GM21390 (cell line): Measurements from ENCODE around the gene RALGPS1.

Experiments used
- ATAC-seq: cut with Tn5 transposase; IDR thresholded peaks from one replicate; pipeline ENCODE4 v1.9.1; 2021; ENCODE audit not compliant: unreplicated experiment

RALGPS1 gene

GRCh38 chr9:127050152-127050551 is 135.6 kb downstream of the RALGPS1 start:
- ATAC-seq: no peak

- ATAC-seq: no peak
Measured at GRCh38 chr9:127050591-127051001, 136.0 kb downstream of the RALGPS1 start.

GRCh38 chr9:127051881-127052595 is 137.5 kb downstream of the RALGPS1 start:
- ATAC-seq: no peak

GRCh38 chr9:127053057-127053821 is 138.7 kb downstream of the RALGPS1 start:
- no peak for ATAC-seq

GRCh38 chr9:127053960-127054359 is 139.4 kb downstream of the RALGPS1 start:
- ATAC-seq: no peak

- no peak for ATAC-seq
Measured at GRCh38 chr9:127055745-127056402, 141.3 kb downstream of the RALGPS1 start.

- ATAC-seq: no peak
Measured at GRCh38 chr9:127056446-127056845, 141.9 kb downstream of the RALGPS1 start.

- ATAC-seq: no peak
Measured at GRCh38 chr9:127058011-127058644, 143.5 kb downstream of the RALGPS1 start.

- no peak for ATAC-seq
Measured at GRCh38 chr9:127058645-127059021, 144.1 kb downstream of the RALGPS1 start.

GRCh38 chr9:127059030-127059429 is 144.4 kb downstream of the RALGPS1 start:
- ATAC-seq: no peak

GRCh38 chr9:127059765-127060361 is 145.3 kb downstream of the RALGPS1 start:
- ATAC-seq: no peak

GRCh38 chr9:127061411-127061810 is 146.8 kb downstream of the RALGPS1 start:
- ATAC-seq: no peak

GRCh38 chr9:127064335-127064734 is 149.8 kb downstream of the RALGPS1 start:
- ATAC-seq: no peak

GRCh38 chr9:127065592-127065991 is 151.0 kb downstream of the RALGPS1 start:
- no peak for ATAC-seq

- ATAC-seq: no peak
Measured at GRCh38 chr9:127066060-127066850, 151.7 kb downstream of the RALGPS1 start.

- ATAC-seq: no peak
Measured at GRCh38 chr9:127066851-127067136, 152.2 kb downstream of the RALGPS1 start.

- no peak for ATAC-seq
Measured at GRCh38 chr9:127067603-127068220, 153.1 kb downstream of the RALGPS1 start.

- no peak for ATAC-seq
Measured at GRCh38 chr9:127074561-127075548, 160.3 kb downstream of the RALGPS1 start.
